ENCODE measurements around the gene PROSER3. TPM values are rescaled to one million over a fixed set of nuclear protein-coding genes. Genes with fewer than 3 reads are reported as not detected.

PROSER3 gene
- total RNA-seq, 1 donor from 2014 or later, result 13.8 TPM

DNA sequence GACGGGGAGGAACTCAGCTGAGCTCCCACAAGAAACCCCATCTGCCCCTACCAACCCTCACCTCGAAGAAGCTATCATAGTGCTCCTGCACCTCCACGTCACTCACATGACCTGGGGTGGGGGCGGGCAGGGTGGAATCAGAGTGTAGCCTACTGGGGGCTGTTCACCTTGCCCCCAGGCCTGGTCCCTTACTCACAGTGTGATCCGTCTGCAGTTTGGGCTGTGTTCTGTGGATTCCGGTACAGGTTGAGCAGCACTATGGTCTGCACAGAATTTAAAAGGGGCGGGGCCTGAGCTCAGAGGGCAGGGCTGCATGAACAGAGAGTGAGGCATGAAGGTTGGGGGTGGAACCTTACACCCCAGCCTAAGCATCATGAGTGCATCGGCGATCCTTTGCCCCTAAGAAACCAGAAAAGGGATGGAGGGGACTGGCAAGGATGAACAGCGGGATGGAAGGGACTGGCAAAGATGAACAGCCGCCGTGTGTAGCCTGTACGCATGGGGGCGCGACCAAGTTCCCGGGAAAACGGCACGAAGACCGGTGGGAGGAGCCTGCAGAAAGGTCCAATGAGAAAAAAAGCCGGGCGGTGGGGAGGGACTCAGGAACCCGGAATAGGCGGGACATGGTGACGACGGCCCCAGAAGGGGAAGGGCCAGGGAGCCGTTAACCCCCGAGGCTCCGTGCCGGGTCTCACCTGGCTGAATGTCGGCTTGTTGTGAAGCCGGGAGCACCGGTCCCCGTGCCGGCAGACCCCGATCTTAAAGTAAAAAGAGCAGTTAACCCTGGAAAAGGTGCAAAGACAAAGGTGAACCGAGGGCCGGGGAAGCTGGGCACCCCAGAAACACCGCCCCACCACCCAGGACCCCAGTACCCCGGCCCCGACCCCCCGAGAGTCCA is 13.3 kb upstream of the PROSER3 start:
- TF ChIP-seq POLR2AphosphoS5 (IDR thresholded peaks at IDR 0.05; ENCODE audit: insufficient read depth in 1 of 2, low read depth in 1 of 2), result peak in 1 of 2 donors; percentile 73
- TF ChIP-seq, protein P1, sequence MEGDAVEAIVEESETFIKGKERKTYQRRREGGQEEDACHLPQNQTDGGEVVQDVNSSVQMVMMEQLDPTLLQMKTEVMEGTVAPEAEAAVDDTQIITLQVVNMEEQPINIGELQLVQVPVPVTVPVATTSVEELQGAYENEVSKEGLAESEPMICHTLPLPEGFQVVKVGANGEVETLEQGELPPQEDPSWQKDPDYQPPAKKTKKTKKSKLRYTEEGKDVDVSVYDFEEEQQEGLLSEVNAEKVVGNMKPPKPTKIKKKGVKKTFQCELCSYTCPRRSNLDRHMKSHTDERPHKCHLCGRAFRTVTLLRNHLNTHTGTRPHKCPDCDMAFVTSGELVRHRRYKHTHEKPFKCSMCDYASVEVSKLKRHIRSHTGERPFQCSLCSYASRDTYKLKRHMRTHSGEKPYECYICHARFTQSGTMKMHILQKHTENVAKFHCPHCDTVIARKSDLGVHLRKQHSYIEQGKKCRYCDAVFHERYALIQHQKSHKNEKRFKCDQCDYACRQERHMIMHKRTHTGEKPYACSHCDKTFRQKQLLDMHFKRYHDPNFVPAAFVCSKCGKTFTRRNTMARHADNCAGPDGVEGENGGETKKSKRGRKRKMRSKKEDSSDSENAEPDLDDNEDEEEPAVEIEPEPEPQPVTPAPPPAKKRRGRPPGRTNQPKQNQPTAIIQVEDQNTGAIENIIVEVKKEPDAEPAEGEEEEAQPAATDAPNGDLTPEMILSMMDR (IDR thresholded peaks at IDR 0.05), result peak in 2 of 3 experiments; percentile 30 to 47
- no peak for TF ChIP-seq POLR2A (IDR thresholded peaks at IDR 0.05)
- no peaks in the 10 kb centered on the region for H3K36me3 ChIP-seq
- intact Hi-C loops (cut with DNase I), result no loop called here
- DNase-seq (ENCODE audit: extremely low spot score in 2 of 2), result peak in 1 of 2 donors; percentile 98
- peaks cover 51% of the 10 kb centered on the region for H3K4me1 ChIP-seq
- peak overlapping the region; percentile 90 to 93 for H3K4me3 ChIP-seq
- no peaks in the 10 kb centered on the region for H3K27me3 ChIP-seq
- peak overlapping the region; percentile 100 for H3K27ac ChIP-seq
- no peaks in the 10 kb centered on the region for H3K9me3 ChIP-seq

DNA sequence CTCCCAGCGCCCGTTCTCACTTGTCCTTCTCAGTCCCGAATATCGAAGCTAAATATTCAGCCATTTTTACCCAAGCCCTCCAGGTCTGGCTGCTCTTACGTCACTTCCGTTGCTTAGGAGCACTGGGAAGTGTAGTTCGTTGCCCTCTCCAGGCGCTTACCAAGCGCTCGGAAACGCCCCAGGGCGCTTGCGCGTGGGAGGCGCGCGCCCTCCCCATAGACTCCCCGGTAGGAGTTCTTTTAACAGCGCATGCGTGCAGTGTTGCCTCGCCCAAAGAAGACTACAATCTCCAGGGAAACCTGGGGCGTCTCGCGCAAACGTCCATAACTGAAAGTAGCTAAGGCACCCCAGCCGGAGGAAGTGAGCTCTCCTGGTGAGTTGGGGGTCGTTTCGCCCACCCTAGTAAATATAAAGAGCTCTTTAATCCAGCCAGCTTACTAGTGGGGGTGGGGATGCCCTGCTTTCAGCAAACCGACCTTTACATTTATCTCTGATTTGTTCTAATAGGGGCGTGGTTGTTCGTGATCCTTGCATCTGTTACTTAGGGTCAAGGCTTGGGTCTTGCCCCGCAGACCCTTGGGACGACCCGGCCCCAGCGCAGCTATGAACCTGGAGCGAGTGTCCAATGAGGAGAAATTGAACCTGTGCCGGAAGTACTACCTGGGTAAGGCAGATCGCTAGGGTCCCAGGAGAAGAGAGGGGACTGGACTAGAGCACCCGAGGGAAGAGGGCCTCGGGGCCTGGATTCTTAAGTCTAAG is 12.5 kb upstream of the PROSER3 start, which contains the start of the genes PSENEN and U2AF1L4:
TSS of gene PSENEN (plus strand) at position 324 of the 759 bp plus-strand sequence. CDS start at position 604, 280 bp downstream.
TSS of gene U2AF1L4 (minus strand) at position 91 of the 759 bp plus-strand sequence. CDS start at position 64, 27 bp downstream.
- intact Hi-C loops (cut with DNase I), result no loop called here
- TF ChIP-seq, protein P1 (IDR thresholded peaks at IDR 0.05), result no peak
- peak; percentile 75 to 98 for TF ChIP-seq POLR2AphosphoS5 (IDR thresholded peaks at IDR 0.05; ENCODE audit: insufficient read depth in 1 of 2, low read depth in 1 of 2)
- Histone ChIP-seq H3K36me3 (no peaks in the 10 kb centered on the region), H3K27me3 (no peaks in the 10 kb centered on the region), H3K27ac (peak within 1 kb of the TSS; percentile 100), H3K4me3 (peak within 1 kb of the TSS; percentile 90 to 93), H3K4me1 (peaks cover 53% of the 10 kb centered on the region), H3K9me3 (no peaks in the 10 kb centered on the region)
- DNase-seq (ENCODE audit: extremely low spot score in 2 of 2), result peak; percentile 99

GRCh38 chr19:35746087-35746462 is 11.9 kb upstream of the PROSER3 start:
- Histone ChIP-seq H3K4me3 (peak overlapping the region; percentile 90 to 93), H3K36me3 (no peaks in the 10 kb centered on the region), H3K4me1 (peaks cover 48% of the 10 kb centered on the region), H3K27me3 (no peaks in the 10 kb centered on the region), H3K9me3 (no peaks in the 10 kb centered on the region), H3K27ac (peak overlapping the region; percentile 100)
- no peak for DNase-seq (ENCODE audit: extremely low spot score in 2 of 2)
- intact Hi-C loops (cut with DNase I), result no loop called here
- TF ChIP-seq POLR2AphosphoS5 (IDR thresholded peaks at IDR 0.05; ENCODE audit: insufficient read depth in 1 of 2, low read depth in 1 of 2) (no peak), POLR2A (IDR thresholded peaks at IDR 0.05) (no peak)
- TF ChIP-seq, protein P1 (IDR thresholded peaks at IDR 0.05), result no peak

GRCh38 chr19:35746531-35746930 is 11.4 kb upstream of the PROSER3 start:
- Histone ChIP-seq H3K27me3 (no peaks in the 10 kb centered on the region), H3K9me3 (no peaks in the 10 kb centered on the region), H3K36me3 (no peaks in the 10 kb centered on the region), H3K27ac (no peak overlapping the region), H3K4me1 (peaks cover 45% of the 10 kb centered on the region), H3K4me3 (peak overlapping the region; percentile 90 to 93)
- intact Hi-C loops (cut with DNase I), result no loop called here
- TF ChIP-seq, protein P1 (IDR thresholded peaks at IDR 0.05), result no peak
- TF ChIP-seq POLR2AphosphoS5 (IDR thresholded peaks at IDR 0.05; ENCODE audit: insufficient read depth in 1 of 2, low read depth in 1 of 2) (no peak), POLR2A (IDR thresholded peaks at IDR 0.05) (no peak)
- DNase-seq (ENCODE audit: extremely low spot score in 2 of 2), result no peak
